Fibroblast of lung (primary cell): ENCODE measurements around the gene RPRD2. TPM values are rescaled to one million over a fixed set of nuclear protein-coding genes. Genes with fewer than 3 reads are reported as not detected.

ENCODE experiments used
- DNase-seq, 2 donors: peaks; one replicate each; pipeline versions ENCODE4 v3.0.0 to v3.0.0-alpha.2; 2010; ENCODE audit warnings: low read depth in 2 of 2
- H2AFZ ChIP-seq: 2 replicates; pipeline ENCODE4 v1.5.1; 2012; ENCODE audit warnings: low read length, control low read depth, inconsistent platforms
- H3K27ac ChIP-seq: 2 replicates; pipeline ENCODE4 v1.5.1; 2011; ENCODE audit warnings: low read length, control low read depth; ENCODE audit not compliant: insufficient read depth
- H3K27me3 ChIP-seq: 2 replicates; pipeline ENCODE4 v1.5.1; 2011; ENCODE audit warnings: mild to moderate bottlenecking, low read length; ENCODE audit not compliant: control insufficient read depth, insufficient read depth
- H3K36me3 ChIP-seq: 2 replicates; pipeline ENCODE4 v1.5.1; 2011; ENCODE audit warnings: low read length; ENCODE audit not compliant: control insufficient read depth, insufficient read depth
- H3K4me1 ChIP-seq: 2 replicates; pipeline ENCODE4 v1.5.1; 2011; ENCODE audit warnings: low read length; ENCODE audit not compliant: control insufficient read depth, insufficient read depth; ENCODE audit errors: extremely low read depth
- H3K4me2 ChIP-seq: 2 replicates; pipeline ENCODE4 v1.5.1; 2011; ENCODE audit warnings: low read length, control low read depth; ENCODE audit not compliant: insufficient read depth; ENCODE audit errors: extremely low read depth
- H3K4me3 ChIP-seq, 4 experiments: fragments of 200-600 bp in 1 of 4; sonication (generic) in 1 of 4; replicated peaks in 1 of 4; 2 replicates each; pipeline ENCODE4 v1.5.1; 2011 to 2016; ENCODE audit warnings: low read length in 4 of 4, low read depth in 3 of 4, mild to moderate bottlenecking in 3 of 4, control low read depth in 2 of 4, inconsistent platforms in 1 of 4, mixed read lengths in 1 of 4; ENCODE audit not compliant: insufficient read depth in 1 of 4; ENCODE audit errors: control extremely low read depth in 1 of 4
- H3K79me2 ChIP-seq: 2 replicates; pipeline ENCODE4 v1.5.1; 2012; ENCODE audit warnings: mild to moderate bottlenecking, low read length, inconsistent platforms; ENCODE audit not compliant: control insufficient read depth, insufficient read depth
- H3K9ac ChIP-seq: 2 replicates; pipeline ENCODE4 v1.5.1; 2011; ENCODE audit warnings: mild to moderate bottlenecking, low read length, control low read depth; ENCODE audit not compliant: insufficient read depth
- H3K9me3 ChIP-seq: 2 replicates; pipeline ENCODE4 v1.5.1; 2012; ENCODE audit warnings: low read depth, low read length; ENCODE audit not compliant: control insufficient read depth, insufficient read depth
- H4K20me1 ChIP-seq: 2 replicates; pipeline ENCODE4 v1.5.1; 2011; ENCODE audit warnings: low read length; ENCODE audit not compliant: control insufficient read depth, insufficient read depth; ENCODE audit errors: extremely low read depth
- EZH2 ChIP-seq: IDR thresholded peaks from 2 replicates; pipeline ENCODE4 v1.5.1; 2012; ENCODE audit warnings: low read length, control low read depth, mild to moderate bottlenecking; ENCODE audit errors: missing control alignments
- polyA plus RNA-seq, 2 donors: library from polyadenylated mRNA; depleted of rRNA in 1 of 2; stranded (reverse) in 1 of 2; unstranded in 1 of 2; fragments of >200 nt; gene quantifications; 2 replicates each; pipeline ENCODE4 v1.2.1, GENCODE V29; 2011 to 2012; ENCODE audit warnings: missing spikeins in 1 of 2
- total RNA-seq: library from RNA; depleted of rRNA; stranded (reverse); fragments of >200 nt; gene quantifications from 2 replicates; pipeline ENCODE4 v1.2.1, GENCODE V29; 2014
- TF ChIP-seq, protein P1 (sequence below), 2 donors: IDR thresholded peaks in 1 of 2; conservative IDR thresholded peaks in 1 of 2; 1 replicate in 1 of 2; 2 replicates in 1 of 2; pipeline ENCODE4 v1.5.1; 2011 to 2012; ENCODE audit warnings: low read length in 2 of 2, control low read depth in 1 of 2, inconsistent platforms in 1 of 2, low read depth in 1 of 2, mild to moderate bottlenecking in 1 of 2

The RPRD2 gene
- total and polyA plus RNA-seq, 2 donors (not counting 1 experiment from before 2014, with no cell fraction given), result 12.1 to 13.4 TPM

DNA sequence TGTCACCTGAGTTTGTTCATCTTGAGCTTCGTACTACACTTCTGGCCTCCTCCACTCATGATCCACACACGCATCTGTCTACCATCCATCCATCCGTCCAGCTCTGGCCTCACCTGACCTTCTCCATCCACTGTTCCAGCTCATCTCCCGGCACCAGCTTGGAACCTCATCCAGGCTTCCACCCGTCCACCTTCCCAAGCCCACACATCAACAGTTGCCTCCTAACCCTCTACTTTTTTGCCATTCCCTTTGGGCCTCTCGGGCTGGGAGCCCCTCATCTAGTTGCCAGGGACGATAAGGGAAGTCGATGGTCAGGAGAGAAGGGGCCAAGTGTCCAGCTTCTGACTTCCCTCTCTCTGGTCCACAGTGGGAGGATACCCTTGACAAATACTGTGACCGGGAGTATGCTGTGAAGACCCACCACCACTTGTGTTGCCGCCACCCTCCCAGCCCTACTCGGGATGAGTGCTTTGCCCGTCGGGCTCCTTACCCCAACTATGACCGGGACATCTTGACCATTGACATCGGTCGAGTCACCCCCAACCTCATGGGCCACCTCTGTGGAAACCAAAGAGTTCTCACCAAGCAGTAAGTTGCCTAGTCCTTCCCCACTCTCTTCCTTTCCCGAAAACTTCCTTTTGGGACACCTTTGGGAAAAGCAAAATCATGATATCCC lies 148.2 kb downstream of the RPRD2 start:
- Histone ChIP-seq H3K9me3 (no peaks in the 10 kb centered on the region), H3K36me3 (peaks cover 23% of the 10 kb centered on the region), H3K9ac (no peak overlapping the region), H3K27me3 (no peaks in the 10 kb centered on the region), H3K79me2 (peaks cover 19% of the 10 kb centered on the region), H3K27ac (no peak overlapping the region), H2AFZ (no peak overlapping the region), H3K4me1 (peaks cover 26% of the 10 kb centered on the region), H3K4me2 (no peak overlapping the region), H3K4me3 (no peak overlapping the region), H4K20me1 (no peaks in the 10 kb centered on the region)
- TF ChIP-seq, protein P1, sequence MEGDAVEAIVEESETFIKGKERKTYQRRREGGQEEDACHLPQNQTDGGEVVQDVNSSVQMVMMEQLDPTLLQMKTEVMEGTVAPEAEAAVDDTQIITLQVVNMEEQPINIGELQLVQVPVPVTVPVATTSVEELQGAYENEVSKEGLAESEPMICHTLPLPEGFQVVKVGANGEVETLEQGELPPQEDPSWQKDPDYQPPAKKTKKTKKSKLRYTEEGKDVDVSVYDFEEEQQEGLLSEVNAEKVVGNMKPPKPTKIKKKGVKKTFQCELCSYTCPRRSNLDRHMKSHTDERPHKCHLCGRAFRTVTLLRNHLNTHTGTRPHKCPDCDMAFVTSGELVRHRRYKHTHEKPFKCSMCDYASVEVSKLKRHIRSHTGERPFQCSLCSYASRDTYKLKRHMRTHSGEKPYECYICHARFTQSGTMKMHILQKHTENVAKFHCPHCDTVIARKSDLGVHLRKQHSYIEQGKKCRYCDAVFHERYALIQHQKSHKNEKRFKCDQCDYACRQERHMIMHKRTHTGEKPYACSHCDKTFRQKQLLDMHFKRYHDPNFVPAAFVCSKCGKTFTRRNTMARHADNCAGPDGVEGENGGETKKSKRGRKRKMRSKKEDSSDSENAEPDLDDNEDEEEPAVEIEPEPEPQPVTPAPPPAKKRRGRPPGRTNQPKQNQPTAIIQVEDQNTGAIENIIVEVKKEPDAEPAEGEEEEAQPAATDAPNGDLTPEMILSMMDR (conservative IDR thresholded peaks at IDR 0.05 in 1 of 2, IDR thresholded peaks at IDR 0.05 in 1 of 2; ENCODE audit: low read depth in 1 of 2, low read length in 2 of 2), result no peak
- no peak for TF ChIP-seq EZH2
- no peak for DNase-seq

DNA sequence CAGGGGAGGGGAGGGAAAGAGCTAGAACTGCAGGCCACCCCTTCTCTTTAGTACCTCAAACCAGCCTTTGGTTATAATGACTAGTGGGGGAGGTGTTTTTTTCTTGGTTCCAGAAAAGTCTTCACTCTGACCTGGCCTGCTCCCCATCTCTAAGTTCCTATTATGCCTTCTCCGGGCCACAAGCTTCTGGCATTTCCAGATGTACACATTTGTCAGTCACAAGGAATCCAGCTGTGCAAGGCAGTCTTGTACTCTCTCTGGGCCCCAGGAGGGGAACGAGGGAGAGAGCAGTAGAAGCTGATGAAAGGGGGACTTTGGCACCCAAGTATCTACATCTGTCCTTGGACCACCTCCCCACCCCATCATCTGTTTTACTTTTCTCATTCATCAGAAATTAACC lies 148.9 kb downstream of the RPRD2 start:
- peaks cover 19% of the 10 kb centered on the region for H3K79me2 ChIP-seq
- peak overlapping the region; percentile 15 for H3K27ac ChIP-seq
- H3K9me3 ChIP-seq, result no peaks in the 10 kb centered on the region
- H3K4me1 ChIP-seq, result peaks cover 23% of the 10 kb centered on the region
- H3K9ac ChIP-seq, result no peak overlapping the region
- peak in 1 of 2 donors; percentile 40 for DNase-seq
- no peak overlapping the region for H3K4me2 ChIP-seq
- no peaks in the 10 kb centered on the region for H3K27me3 ChIP-seq
- no peak for TF ChIP-seq EZH2
- TF ChIP-seq, protein P1 (conservative IDR thresholded peaks at IDR 0.05 in 1 of 2, IDR thresholded peaks at IDR 0.05 in 1 of 2; ENCODE audit: low read depth in 1 of 2, low read length in 2 of 2), result no peak
- H2AFZ ChIP-seq, result no peak overlapping the region
- no peaks in the 10 kb centered on the region for H4K20me1 ChIP-seq
- peaks cover 23% of the 10 kb centered on the region for H3K36me3 ChIP-seq
- peak overlapping the region in 1 of 4 experiments; percentile 7 for H3K4me3 ChIP-seq

DNA sequence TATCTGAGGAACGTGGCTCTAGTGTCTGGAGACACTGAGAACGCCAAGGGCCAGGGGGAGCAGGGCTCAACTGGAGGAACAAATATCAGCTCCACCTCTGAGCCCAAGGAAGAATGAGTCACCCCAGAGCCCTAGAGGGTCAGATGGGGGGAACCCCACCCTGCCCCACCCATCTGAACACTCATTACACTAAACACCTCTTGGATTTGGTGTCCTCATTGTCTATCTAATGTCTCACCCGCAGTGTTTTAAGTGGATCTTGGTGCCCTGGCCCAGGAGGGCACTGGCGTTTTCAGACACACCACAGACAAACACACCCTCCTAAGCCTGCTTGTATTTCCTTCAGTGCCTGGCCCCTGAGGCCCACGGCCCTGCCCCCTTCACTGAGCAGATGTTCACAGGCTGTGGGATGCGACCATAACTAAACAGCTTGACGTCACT lies 149.4 kb downstream of the RPRD2 start:
- DNase-seq, result no peak

More for the DNA sequence above, 149.4 kb downstream of the RPRD2 start:
- Histone ChIP-seq H3K27ac (peak overlapping the region; percentile 15), H3K4me1 (peaks cover 23% of the 10 kb centered on the region), H3K4me3 (no peak overlapping the region), H2AFZ (no peak overlapping the region), H3K4me2 (no peak overlapping the region), H3K36me3 (peaks cover 23% of the 10 kb centered on the region), H3K9me3 (no peaks in the 10 kb centered on the region), H4K20me1 (no peaks in the 10 kb centered on the region), H3K27me3 (no peaks in the 10 kb centered on the region), H3K9ac (no peak overlapping the region), H3K79me2 (peaks cover 14% of the 10 kb centered on the region)
- TF ChIP-seq, protein P1 (conservative IDR thresholded peaks at IDR 0.05 in 1 of 2, IDR thresholded peaks at IDR 0.05 in 1 of 2; ENCODE audit: low read depth in 1 of 2, low read length in 2 of 2), result no peak
- no peak for TF ChIP-seq EZH2
